ENCODE data around the gene STX8. TPM values are rescaled to one million over a fixed set of nuclear protein-coding genes. Genes with fewer than 3 reads are reported as not detected.

STX8 gene
- total and polyA plus RNA-seq, 4 donors, result 14.7 to 39.5 (median 28.7) TPM

GRCh38 chr17:9424071-9424640 is 151.5 kb downstream of the STX8 start:
- no peak for DNase-seq (ENCODE audit: low spot score)
- Histone ChIP-seq H3K9me3 (ENCODE audit: control insufficient read depth in 4 of 4, low read length in 3 of 4) (no peaks in the 10 kb centered on the region), H3K4me1 (ENCODE audit: control insufficient read depth in 4 of 4, insufficient read depth in 4 of 4, low read length in 3 of 4) (no peaks in the 10 kb centered on the region), H3K27ac (ENCODE audit: low read depth in 1 of 2, low read length in 2 of 2) (no peak overlapping the region), H3K9ac (ENCODE audit: low read depth in 1 of 2, low read length in 2 of 2) (no peak overlapping the region), H3K4me3 (ENCODE audit: low read depth in 1 of 3, low read length in 3 of 3) (no peak overlapping the region), H3K36me3 (ENCODE audit: control insufficient read depth in 4 of 4, insufficient read depth in 3 of 4, low read depth in 1 of 4, low read length in 3 of 4) (no peaks in the 10 kb centered on the region), H3K27me3 (ENCODE audit: control insufficient read depth in 4 of 4, insufficient read depth in 4 of 4, low read length in 3 of 4) (no peaks in the 10 kb centered on the region)
- no peak for TF ChIP-seq JUND (IDR thresholded peaks at IDR 0.05)
- no peak for TF ChIP-seq GABPA (IDR thresholded peaks at IDR 0.05 in 1 of 2, conservative IDR thresholded peaks at IDR 0.05 in 1 of 2)
- TF ChIP-seq SP1 (IDR thresholded peaks at IDR 0.05), result no peak
- no peak for TF ChIP-seq FOXA2 (IDR thresholded peaks at IDR 0.05)
- TF ChIP-seq ZBTB33 (IDR thresholded peaks at IDR 0.05), result no peak
- no peak for TF ChIP-seq HNF4G (IDR thresholded peaks at IDR 0.05)
- no peak for TF ChIP-seq HNF4A (conservative IDR thresholded peaks at IDR 0.05)
- TF ChIP-seq MAX (IDR thresholded peaks at IDR 0.05), result no peak
- no peak for TF ChIP-seq EGR1 (IDR thresholded peaks at IDR 0.05; ENCODE audit: low read depth in 2 of 2)
- TF ChIP-seq REST (IDR thresholded peaks at IDR 0.05), result no peak
- no peak for TF ChIP-seq RAD21 (IDR thresholded peaks at IDR 0.05)
- TF ChIP-seq YY1 (IDR thresholded peaks at IDR 0.05), result no peak
- no peak for TF ChIP-seq NR2F2 (IDR thresholded peaks at IDR 0.05)
- no peak for TF ChIP-seq ATF3 (IDR thresholded peaks at IDR 0.05)
- 96% methylated on average over 8 of the region's 8 CpGs for WGBS

- no peaks in the 10 kb centered on the region for H3K27me3 ChIP-seq (ENCODE audit: control insufficient read depth in 4 of 4, insufficient read depth in 4 of 4, low read length in 3 of 4)
- H3K4me3 ChIP-seq (ENCODE audit: low read depth in 1 of 3, low read length in 3 of 3), result no peak overlapping the region
- DNase-seq (ENCODE audit: low spot score), result no peak
- WGBS, result 93% methylated on average over 4 of the region's 4 CpGs
- peaks cover 0 to 5% (median 2%) of the 10 kb centered on the region in 4 donors for H3K9me3 ChIP-seq (ENCODE audit: control insufficient read depth in 4 of 4, low read length in 3 of 4)
- H3K4me1 ChIP-seq (ENCODE audit: control insufficient read depth in 4 of 4, insufficient read depth in 4 of 4, low read length in 3 of 4), result no peaks in the 10 kb centered on the region
- no peak overlapping the region for H3K27ac ChIP-seq (ENCODE audit: low read depth in 1 of 2, low read length in 2 of 2)
- TF ChIP-seq EGR1 (IDR thresholded peaks at IDR 0.05; ENCODE audit: low read depth in 2 of 2), result no peak
- TF ChIP-seq HNF4A (conservative IDR thresholded peaks at IDR 0.05), result no peak
- no peak for TF ChIP-seq NR2F2 (IDR thresholded peaks at IDR 0.05)
- TF ChIP-seq FOXA1 (IDR thresholded peaks at IDR 0.05), result no peak
- H3K36me3 ChIP-seq (ENCODE audit: control insufficient read depth in 4 of 4, insufficient read depth in 3 of 4, low read depth in 1 of 4, low read length in 3 of 4), result no peaks in the 10 kb centered on the region
- H3K9ac ChIP-seq (ENCODE audit: low read depth in 1 of 2, low read length in 2 of 2), result no peak overlapping the region
Measured at GRCh38 chr17:9421525-9421924, 154.1 kb downstream of the STX8 start.

All from liver (tissue), 9 donors.